GM19468 (cell line): Measurements from ENCODE around the gene LIMA1.
"Not testable (repeated sequence)": the region's sequence is repeated elsewhere in the genome, so short reads cannot be mapped to it uniquely, and the experiment has no call there.

Source experiments
- ATAC-seq: cut with Tn5 transposase; IDR thresholded peaks from one replicate; pipeline ENCODE4 v1.9.1; 2021; ENCODE audit warnings: mild to moderate bottlenecking, moderate library complexity, moderate number of reproducible peaks; ENCODE audit not compliant: unreplicated experiment; ENCODE audit errors: extremely low read depth

The LIMA1 gene

DNA sequence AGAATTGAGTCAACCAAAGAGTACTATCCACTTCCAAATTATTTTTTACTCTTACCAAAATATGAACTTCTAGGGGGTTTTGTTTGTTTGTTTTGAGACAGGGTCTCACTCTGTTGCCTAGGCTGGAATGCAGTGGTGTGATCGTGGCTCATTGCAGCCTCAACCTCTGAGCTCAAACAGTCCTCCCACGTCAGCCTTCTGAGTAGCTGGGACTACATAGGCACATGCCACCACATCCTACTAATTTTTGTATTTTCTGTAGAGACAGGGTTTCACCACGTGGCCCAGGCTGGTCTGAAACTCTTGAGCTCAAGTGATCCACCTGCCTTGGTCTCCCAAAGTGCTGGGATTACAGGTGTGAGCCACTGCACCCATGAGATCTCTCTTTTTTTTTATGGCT is 7.4 kb upstream of the LIMA1 start:
- ATAC-seq: not testable (repeated sequence)

DNA sequence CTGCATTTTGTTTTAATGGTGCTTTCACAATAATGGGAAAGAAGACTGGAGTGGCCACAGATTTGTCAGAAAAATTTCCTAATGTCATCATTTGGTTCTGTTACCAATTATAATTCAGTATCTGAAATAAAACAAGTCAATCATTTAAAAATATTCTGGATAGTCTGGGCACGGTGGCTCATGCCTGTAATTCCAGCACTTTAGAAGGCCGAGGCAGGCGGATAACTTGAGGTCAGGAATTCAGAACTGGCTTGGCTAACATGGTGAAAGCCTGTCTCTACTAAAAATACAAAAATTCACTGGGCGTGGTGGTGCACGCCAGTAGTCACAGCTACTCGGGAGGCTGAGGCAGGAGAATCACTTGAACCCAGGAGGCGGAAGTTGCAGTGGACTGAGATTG is 4.0 kb upstream of the LIMA1 start:
- no peak for ATAC-seq

- ATAC-seq: no peak
Observed at GRCh38 chr12:50285253-50285652, 1.9 kb upstream of the LIMA1 start.

GRCh38 chr12:50282721-50283228 is 545 bp downstream of the LIMA1 start:
- ATAC-seq: no peak

GRCh38 chr12:50279501-50279900 is 3.8 kb downstream of the LIMA1 start:
- no peak for ATAC-seq

- no peak for ATAC-seq
Observed at GRCh38 chr12:50276912-50277671, 6.2 kb downstream of the LIMA1 start.

GRCh38 chr12:50276068-50276467 is 7.3 kb downstream of the LIMA1 start:
- no peak for ATAC-seq

DNA sequence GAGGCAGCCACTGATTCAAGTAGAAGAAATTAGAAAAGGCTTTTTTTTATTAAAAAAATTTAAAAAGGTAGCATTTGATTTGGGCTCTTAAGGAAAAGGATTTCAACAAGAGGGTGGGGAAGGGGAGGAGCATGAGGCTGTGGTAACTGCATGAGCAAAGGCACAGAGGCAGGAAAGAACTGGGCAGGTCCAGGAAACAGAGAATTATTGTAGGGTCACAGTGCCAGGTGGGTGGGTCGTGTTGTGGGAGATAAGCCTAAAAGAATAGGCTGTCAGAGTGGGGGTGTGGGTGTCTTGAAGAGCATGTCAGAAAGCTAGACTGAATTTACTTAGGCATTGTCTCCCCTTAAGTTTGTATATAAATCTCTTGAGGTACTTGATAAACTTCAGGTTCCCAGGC is 7.8 kb downstream of the LIMA1 start:
- no peak for ATAC-seq

DNA sequence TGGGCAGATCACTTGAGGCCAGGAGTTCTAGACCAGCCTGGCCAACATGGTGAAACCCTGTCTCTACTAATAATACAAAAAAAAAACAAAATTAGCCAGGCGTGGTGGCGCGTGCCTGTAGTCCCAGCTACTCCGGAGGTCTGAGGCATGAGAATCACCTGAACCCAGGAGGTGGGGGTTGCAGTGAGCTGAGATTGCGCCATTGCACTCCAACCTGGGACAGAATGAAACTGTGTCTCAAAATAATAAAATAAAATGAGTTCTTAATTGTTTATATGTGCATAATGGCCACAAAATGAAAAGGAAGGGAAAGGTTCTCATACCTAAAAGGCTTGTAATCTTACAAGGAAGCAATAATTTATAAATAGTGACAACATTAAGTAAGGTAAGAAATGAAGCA is 8.2 kb downstream of the LIMA1 start:
- not testable (repeated sequence) for ATAC-seq

GRCh38 chr12:50271724-50272247 is 11.5 kb downstream of the LIMA1 start:
- no peak for ATAC-seq

DNA sequence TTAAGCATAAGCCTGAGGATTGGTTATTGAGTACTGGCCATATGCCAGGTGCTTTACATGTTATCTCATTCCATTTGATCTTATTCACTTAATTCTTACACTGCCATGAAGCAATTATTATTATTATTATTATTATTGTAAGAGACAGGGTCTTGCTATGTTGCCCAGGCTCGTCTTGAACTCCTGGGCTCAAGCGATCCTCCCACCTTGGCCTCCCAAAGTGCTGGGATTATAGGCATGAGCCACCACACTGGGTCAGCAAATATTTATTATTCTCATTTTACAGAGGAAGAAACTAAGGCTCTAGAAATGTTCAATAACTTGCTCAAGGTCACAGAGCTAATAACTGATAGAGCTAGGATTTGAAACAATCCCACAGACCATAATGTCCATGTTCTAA is 14.8 kb downstream of the LIMA1 start:
- ATAC-seq: no peak

- no peak for ATAC-seq
Observed at GRCh38 chr12:50265770-50266524, 17.4 kb downstream of the LIMA1 start.

GRCh38 chr12:50263832-50264231 is 19.5 kb downstream of the LIMA1 start:
- no peak for ATAC-seq

- no peak for ATAC-seq
Observed at GRCh38 chr12:50261654-50262053, 21.7 kb downstream of the LIMA1 start.

DNA sequence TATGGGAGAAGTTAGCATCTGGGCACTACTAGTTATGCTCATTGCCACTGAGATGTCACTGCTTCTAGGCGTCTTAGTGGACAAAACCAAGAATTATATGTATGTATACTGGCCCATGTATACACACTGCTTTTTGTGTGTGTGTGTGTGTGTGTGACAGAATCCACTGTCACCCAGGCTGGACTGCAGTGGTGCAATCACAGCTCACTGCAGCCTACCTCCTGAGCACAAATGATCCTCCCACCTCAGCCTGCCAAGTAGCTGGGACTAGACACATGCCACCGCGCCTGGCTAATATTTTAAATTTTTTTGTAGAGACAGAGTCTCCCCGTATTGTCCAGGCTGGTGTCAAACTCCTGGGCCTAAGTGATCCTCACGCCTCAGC is 25.2 kb downstream of the LIMA1 start:
- ATAC-seq: no peak

GRCh38 chr12:50257236-50258166 is 25.8 kb downstream of the LIMA1 start:
- no peak for ATAC-seq

GRCh38 chr12:50256761-50257160 is 26.6 kb downstream of the LIMA1 start:
- ATAC-seq: no peak

- no peak for ATAC-seq
Observed at GRCh38 chr12:50252977-50253602, 30.2 kb downstream of the LIMA1 start.

- ATAC-seq: no peak
Observed at GRCh38 chr12:50251619-50252252, 31.6 kb downstream of the LIMA1 start.
